NOMO-1 (cell line): ENCODE measurements around the gene NECTIN4.

Experiments
- DNase-seq, 2 experiments: peaks; one replicate each; lab custom pipeline; 2025; ENCODE audit not compliant: unreplicated experiment in 2 of 2; lab: John Stamatoyannopoulos, UW

The NECTIN4 gene

GRCh38 chr1:161113915-161114314 is 24.6 kb upstream of the NECTIN4 start:
- DNase-seq = no peak

- DNase-seq = peak in 1 of 2 experiments; percentile 41
Observed at GRCh38 chr1:161111527-161111926, 22.2 kb upstream of the NECTIN4 start.

DNA sequence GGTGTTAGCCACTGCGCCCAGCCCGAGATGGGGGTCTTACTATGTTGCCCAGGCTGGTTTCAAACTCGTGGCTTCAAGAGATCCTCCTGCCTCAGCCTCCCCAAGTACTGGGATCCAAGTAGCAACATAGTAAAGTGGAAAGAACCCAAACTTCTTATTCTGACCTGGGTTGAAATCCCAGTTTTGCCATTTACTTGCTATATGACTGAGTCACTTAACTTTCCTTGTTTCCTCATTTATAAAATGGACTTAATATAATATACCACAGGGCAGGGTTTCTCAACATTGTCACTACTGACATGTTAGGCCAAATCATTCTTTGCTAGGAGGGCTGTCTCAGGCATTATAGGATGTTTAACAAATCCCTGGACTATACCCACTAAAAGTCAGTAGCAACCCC is 21.8 kb upstream of the NECTIN4 start:
- no peak for DNase-seq

- DNase-seq = no peak
Observed at GRCh38 chr1:161106431-161106830, 17.1 kb upstream of the NECTIN4 start.

DNA sequence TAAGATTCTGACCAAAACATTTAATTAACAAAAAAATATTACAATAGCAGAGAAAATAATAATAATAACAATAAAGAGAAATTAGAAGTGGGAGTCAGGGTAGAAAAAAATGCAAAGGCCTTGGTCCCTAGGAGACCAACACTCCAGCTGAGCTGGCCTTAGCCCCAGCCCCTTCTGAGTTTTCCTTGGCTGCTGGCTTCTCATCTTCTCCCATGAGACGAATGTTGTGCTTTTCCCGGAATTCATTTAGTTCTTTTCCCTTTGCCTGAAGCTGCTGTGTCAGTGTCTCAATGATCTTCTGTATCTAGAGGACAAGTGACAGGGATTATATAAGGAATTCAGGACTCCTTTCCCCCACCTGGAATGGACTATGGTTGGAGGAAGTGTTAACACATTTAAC is 11.2 kb upstream of the NECTIN4 start:
- DNase-seq = no peak

- no peak for DNase-seq
Observed at GRCh38 chr1:161099090-161099802, 9.9 kb upstream of the NECTIN4 start.

- DNase-seq = no peak
Observed at GRCh38 chr1:161098210-161099068, 9.1 kb upstream of the NECTIN4 start, which contains the start of gene KLHDC9. KLHDC9 (plus strand) TSS chr1:161098361; CDS start chr1:161098536, 175 bp downstream.

- peak; percentile 13 to 17 for DNase-seq
Observed at GRCh38 chr1:161096530-161096929, 7.2 kb upstream of the NECTIN4 start.

DNA sequence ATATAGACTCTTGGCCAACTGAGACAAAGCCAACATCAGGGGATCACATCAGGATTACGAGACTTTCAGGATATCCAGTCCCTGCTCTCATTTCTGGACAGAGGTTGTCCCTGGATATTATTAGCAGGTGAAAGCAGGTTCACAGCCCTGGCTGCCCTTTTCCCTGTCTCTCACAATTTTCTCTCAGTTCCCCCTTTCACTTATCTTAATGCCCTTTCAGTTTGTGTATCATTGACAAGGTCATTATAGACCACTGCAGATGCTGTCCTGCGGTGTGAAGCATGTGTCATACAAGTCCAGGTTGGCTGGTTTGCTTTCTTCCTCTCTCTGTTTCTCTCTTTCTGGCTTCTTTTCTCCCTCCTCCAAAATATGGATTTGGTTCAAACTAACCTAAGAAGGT is 6.7 kb upstream of the NECTIN4 start:
- peak in 1 of 2 experiments; percentile 4 for DNase-seq

DNA sequence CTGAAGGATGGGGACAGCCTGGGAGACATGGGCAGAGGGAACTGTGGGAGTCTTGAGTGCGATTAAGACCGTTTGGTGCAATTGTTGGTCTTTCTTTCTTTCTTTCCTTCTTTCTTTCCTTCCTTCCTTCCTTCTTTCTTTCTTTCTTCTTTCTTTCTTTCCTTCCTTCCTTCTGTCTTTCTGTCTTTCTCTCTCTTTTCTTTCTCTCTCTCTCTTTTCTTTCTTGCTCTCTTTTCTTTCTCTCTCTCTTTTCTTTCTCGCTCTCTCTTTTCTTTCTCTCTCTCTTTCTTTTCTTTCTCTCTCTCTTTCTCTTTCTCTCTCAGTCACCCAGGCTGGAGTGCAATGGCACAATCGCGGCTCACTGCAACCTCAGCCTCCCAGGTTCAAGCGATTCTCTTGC is 5.9 kb upstream of the NECTIN4 start:
- no peak for DNase-seq

- no peak for DNase-seq
Observed at GRCh38 chr1:161094481-161094880, 5.1 kb upstream of the NECTIN4 start.

GRCh38 chr1:161092621-161093028 is 3.3 kb upstream of the NECTIN4 start:
- no peak for DNase-seq

GRCh38 chr1:161091796-161092507 is 2.6 kb upstream of the NECTIN4 start:
- no peak for DNase-seq

DNA sequence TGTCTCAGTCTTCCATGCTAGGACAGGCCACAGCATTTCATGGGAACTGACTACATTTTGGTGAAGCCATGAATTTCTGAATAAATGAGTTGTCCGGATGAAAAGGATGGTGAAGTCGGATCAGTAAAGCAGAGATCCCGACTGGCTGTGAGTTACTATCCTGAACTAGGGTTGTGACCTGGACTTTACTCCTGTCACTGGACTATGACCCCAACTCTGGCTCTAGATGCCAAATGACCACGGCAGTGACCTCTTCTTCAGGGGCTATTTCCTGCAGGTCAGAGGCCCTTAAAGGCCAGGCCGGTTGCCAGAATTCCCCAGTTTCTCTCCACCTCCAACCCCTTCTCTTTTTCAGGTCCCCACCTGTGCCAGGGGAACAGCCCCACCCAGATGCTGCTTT is 1.7 kb upstream of the NECTIN4 start:
- no peak for DNase-seq

- DNase-seq = no peak
Observed at GRCh38 chr1:161090617-161091016, 1.3 kb upstream of the NECTIN4 start.

GRCh38 chr1:161089938-161090337 is 580 bp upstream of the NECTIN4 start:
- DNase-seq = no peak

DNA sequence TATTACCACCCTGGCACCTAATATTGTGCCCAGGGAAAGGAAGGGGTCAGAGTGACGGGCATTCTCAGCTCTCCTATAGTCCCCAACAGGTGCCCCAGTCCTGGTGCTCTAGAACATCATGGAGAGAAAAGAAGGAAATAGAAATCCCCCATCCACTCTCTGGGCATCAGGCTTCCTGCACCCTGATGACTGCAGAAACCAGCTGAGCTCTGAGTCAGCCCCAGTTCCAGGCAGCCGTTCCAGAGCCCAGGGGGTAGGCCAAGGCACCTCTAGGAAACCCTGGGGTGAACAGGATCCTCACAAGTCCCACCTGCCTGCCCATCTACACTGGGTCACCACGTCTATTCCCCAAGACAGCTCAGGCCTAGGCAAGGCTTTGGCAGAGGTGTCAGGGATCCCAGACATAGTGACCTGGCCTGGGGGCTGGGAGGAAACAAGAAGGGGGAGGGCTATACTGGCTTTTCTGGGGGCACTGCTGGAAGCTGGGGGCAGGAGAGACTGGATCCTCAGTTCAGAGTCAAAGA is 709 bp downstream of the NECTIN4 start:
- no peak for DNase-seq

DNA sequence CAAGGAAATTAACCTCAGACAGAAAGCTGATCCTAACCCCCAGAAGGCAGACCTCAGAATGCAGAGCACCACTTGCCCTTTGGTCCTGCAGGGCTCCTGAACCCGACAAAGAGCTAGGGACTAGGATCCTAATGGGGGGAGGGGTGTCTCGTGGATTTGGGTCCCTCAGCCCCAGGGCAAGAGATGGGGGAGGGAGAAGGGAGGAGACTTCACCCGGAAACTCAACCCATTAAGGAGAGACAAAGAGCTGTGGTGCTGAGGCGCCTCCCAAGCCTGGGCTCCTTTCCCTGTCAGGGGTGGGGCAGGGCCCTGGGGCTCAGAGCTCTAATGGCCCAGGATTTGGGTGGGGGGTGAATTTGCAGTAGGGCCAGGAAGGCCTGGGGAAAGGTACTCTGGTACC is 2.9 kb downstream of the NECTIN4 start:
- DNase-seq = no peak

DNA sequence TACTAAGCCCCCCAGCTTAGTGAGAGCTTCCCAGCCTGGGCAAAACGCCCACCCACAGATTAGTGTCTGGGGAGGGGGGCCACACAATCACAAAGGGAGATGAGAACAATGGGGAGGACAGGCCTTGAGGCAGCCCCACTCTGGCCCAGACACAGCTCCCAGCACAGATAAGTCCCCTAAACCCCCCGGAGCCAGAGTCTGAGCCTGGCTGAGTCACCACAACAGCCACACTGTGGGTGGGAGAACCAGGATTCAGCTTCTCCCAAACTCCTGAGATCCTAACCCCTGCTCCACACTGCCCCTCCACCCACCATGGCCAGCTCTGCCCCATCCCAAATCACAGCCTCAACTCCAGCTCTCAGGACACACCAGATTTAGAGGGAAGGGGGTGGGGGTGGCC is 4.2 kb downstream of the NECTIN4 start:
- no peak for DNase-seq

DNA sequence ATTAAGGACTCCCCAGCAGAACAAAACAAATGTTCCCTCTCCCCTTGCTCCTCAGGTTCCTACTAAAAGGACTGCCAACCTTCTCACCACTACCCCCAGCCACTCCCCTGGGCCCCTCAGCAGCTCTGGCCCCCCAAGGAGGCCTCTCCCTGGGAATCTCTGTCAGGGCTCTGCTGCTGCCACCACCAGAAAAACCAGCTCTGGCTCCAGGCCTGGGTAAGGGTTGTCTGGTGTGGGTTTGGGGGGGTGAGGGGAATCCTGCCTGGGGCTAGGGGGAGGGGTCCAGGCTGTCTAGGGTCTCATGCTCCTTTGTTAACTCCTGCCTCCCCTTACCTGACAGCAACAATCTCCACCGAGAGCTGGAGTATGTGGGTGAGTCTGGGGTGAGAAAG is 4.8 kb downstream of the NECTIN4 start:
- DNase-seq = no peak
